Calu3 (cell line): ENCODE results near the gene EBF4. TPM values are rescaled to one million over a fixed set of nuclear protein-coding genes. Genes with fewer than 3 reads are reported as not detected.

Experiments
- BruUV-seq: library from RNA; stranded (reverse); fragments of 400-500 nt; replicated peaks from 2 replicates; lab custom pipeline; 2021; lab: Mats Ljungman, UMichigan
- CTCF ChIA-PET: fragments of 300-600 bp; sonication (Branson Sonifier 250); formaldehyde crosslinking; loops from one replicate; lab custom pipeline; 2022; ENCODE audit warnings: antibody characterized with exemption; lab: Charles Lee
- DNase-seq: peaks from one replicate; pipeline ENCODE4 v3.0.0; 2022
- H3K27ac Mint-ChIP-seq: one replicate; pipeline ENCODE4 v1.8.0; 2022; ENCODE audit warnings: mixed read lengths; ENCODE audit not compliant: unreplicated experiment
- H3K27me3 Mint-ChIP-seq: one replicate; pipeline ENCODE4 v1.8.0; 2022; ENCODE audit warnings: mixed read lengths; ENCODE audit not compliant: unreplicated experiment
- H3K36me3 Mint-ChIP-seq: one replicate; pipeline ENCODE4 v1.8.0; 2022; ENCODE audit warnings: mild to moderate bottlenecking, moderate library complexity, mixed read lengths; ENCODE audit not compliant: insufficient read depth, unreplicated experiment
- H3K4me1 Mint-ChIP-seq: one replicate; pipeline ENCODE4 v1.8.0; 2022; ENCODE audit warnings: mild to moderate bottlenecking, low read depth, mixed read lengths; ENCODE audit not compliant: unreplicated experiment
- H3K4me3 Mint-ChIP-seq: one replicate; pipeline ENCODE4 v1.8.0; 2022; ENCODE audit warnings: mild to moderate bottlenecking, low read depth, moderate library complexity, mixed read lengths; ENCODE audit not compliant: unreplicated experiment
- H3K9me3 Mint-ChIP-seq: one replicate; pipeline ENCODE4 v1.8.0; 2022; ENCODE audit warnings: low read depth, mixed read lengths; ENCODE audit not compliant: unreplicated experiment
- CTCF ChIP-seq: fragments of 200-600 bp; IDR thresholded peaks from one replicate; pipeline ENCODE4 v1.8.0; 2022; ENCODE audit warnings: antibody characterized with exemption; ENCODE audit not compliant: unreplicated experiment
- intact Hi-C: fragments of 100-400 bp; cut with micrococcal nuclease; formaldehyde crosslinking; loops from one replicate; pipeline ENCODE4 v1.10.0; 2022; ENCODE audit not compliant: unreplicated experiment
- total RNA-seq: library from RNA; stranded (reverse); gene quantifications from 2 replicates; pipeline ENCODE4 v1.2.3, GENCODE V29; 2022

The EBF4 gene
- total RNA-seq, 1 experiment from 2014 or later, result 4.3 TPM

DNA sequence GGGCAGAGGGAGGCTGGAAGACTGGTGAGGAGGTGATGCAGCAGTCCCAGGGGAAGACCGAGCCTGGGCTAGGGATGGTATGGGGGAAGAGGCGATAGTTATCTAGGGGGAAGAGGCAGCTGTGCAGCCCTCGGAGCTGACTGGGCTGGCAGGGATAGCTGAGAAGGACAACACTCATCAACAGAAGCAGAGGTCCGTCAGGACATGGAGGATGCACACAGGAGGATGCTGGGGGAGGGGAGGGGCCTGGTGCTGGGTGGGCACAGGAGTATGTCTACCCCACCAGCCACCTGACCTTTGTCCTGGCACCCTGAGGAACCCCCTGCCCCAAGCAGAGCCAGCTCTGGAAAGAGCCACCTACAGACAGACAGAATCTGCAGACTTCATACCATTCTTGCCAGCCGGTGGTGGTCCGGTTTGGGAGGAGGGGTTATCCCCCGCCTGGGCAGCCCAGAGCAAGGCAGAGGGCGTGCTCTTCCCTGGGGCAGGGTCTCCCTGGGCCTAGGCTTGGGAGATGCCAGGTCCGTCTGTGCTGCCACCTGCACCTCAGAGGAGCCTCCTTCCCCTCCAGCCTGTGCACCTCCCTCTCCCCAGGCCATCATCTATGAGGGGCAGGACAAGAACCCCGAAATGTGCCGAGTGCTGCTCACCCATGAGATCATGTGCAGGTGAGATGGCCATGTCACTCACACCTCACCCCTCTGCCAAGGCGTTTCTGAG, 14.9 kb downstream of the EBF4 start:
- CTCF ChIA-PET, result interaction anchor here (0.5 kb wide), 1 partner anchor 273 kb away, joined by 3 read pairs; no protein-coding TSS in a partner anchor
- no peak for TF ChIP-seq CTCF
- BruUV-seq, result no TSS peak
- Mint-ChIP-seq H3K36me3 (no peaks in the 10 kb centered on the region), H3K4me1 (no peaks in the 10 kb centered on the region), H3K4me3 (no peak overlapping the region), H3K27ac (no peak overlapping the region), H3K27me3 (peaks cover 38% of the 10 kb centered on the region), H3K9me3 (no peaks in the 10 kb centered on the region)
- no peak for DNase-seq
- intact Hi-C loops, result no loop called here

- intact Hi-C loops, result no loop called here
- H3K36me3 Mint-ChIP-seq, result no peaks in the 10 kb centered on the region
- CTCF ChIA-PET, result no interaction called here
- no peaks in the 10 kb centered on the region for H3K9me3 Mint-ChIP-seq
- BruUV-seq, result no TSS peak
- no peak for TF ChIP-seq CTCF
- no peak overlapping the region for H3K4me3 Mint-ChIP-seq
- H3K4me1 Mint-ChIP-seq, result no peaks in the 10 kb centered on the region
- peaks cover 38% of the 10 kb centered on the region for H3K27me3 Mint-ChIP-seq
- no peak overlapping the region for H3K27ac Mint-ChIP-seq
- DNase-seq, result no peak
Measured at GRCh38 chr20:2708073-2708415, 15.5 kb downstream of the EBF4 start.

GRCh38 chr20:2708665-2709064, 16.1 kb downstream of the EBF4 start:
- no peaks in the 10 kb centered on the region for H3K36me3 Mint-ChIP-seq
- no TSS peak for BruUV-seq
- no peak overlapping the region for H3K4me3 Mint-ChIP-seq
- no peak for DNase-seq
- CTCF ChIA-PET, result no interaction called here
- no peak for TF ChIP-seq CTCF
- peaks cover 38% of the 10 kb centered on the region for H3K27me3 Mint-ChIP-seq
- no peak overlapping the region for H3K27ac Mint-ChIP-seq
- intact Hi-C loops, result no loop called here
- H3K9me3 Mint-ChIP-seq, result no peaks in the 10 kb centered on the region
- no peaks in the 10 kb centered on the region for H3K4me1 Mint-ChIP-seq

DNA sequence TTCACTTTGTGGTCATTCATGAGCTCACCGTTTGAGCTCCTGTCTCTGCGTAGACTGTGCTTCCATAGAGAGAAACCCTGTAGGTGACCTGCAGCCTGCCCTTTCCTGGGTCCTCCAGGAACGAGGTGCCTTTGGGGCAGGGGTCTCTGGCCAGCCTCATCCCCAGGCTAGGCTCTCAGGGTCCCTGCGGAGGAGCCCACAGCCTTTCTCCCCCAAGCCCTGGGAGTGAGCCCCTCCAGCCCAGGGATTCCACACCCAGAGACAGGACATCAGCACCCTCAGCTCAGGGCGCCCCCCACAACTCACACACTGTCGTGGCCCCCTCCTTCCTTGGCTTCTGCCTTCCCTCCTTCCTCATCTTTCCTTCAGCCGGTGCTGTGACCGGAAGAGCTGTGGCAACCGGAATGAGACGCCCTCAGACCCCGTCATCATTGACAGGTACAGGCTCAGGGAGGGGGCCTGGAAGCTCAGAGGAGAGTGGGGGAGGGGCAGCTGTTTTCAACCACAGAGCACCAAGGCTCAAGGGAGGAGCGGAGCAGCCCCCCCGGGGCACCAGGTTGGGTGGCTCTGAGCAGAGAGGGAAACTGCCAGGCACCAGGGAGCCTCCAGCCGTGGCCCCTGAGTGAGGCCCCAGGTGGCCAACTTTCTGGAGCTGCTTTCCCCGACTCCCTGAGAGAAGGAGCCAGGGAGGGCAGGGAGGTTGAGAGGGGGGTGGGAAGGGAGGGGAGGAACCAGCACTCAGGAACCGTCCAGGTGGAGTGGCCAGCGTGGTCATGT, 16.8 kb downstream of the EBF4 start:
- no peak overlapping the region for H3K4me3 Mint-ChIP-seq
- H3K27me3 Mint-ChIP-seq, result peaks cover 31% of the 10 kb centered on the region
- BruUV-seq, result no TSS peak
- no peaks in the 10 kb centered on the region for H3K4me1 Mint-ChIP-seq
- TF ChIP-seq CTCF, result no peak
- intact Hi-C loops, result no loop called here
- no peaks in the 10 kb centered on the region for H3K36me3 Mint-ChIP-seq
- CTCF ChIA-PET, result no interaction called here
- H3K27ac Mint-ChIP-seq, result no peak overlapping the region
- no peak for DNase-seq
- no peaks in the 10 kb centered on the region for H3K9me3 Mint-ChIP-seq
